HG03354 (cell line): ENCODE results near the gene FERMT3.

Experiments
- ATAC-seq: cut with Tn5 transposase; IDR thresholded peaks from one replicate; pipeline ENCODE4 v1.9.1; 2021; ENCODE audit warnings: mild to moderate bottlenecking; ENCODE audit not compliant: unreplicated experiment, poor library complexity, severe bottlenecking

Gene FERMT3

GRCh38 chr11:64185693-64186491 lies 20.6 kb upstream of the FERMT3 start, which contains the start of gene STIP1:
Gene STIP1 (plus strand): TSS chr11:64186171. CDS start chr11:64186262, 91 bp downstream.
- ATAC-seq, result peak; percentile 85

- no peak for ATAC-seq
These were observed 19.9 kb upstream of the FERMT3 start for GRCh38 chr11:64186492-64187165.

GRCh38 chr11:64192434-64192833 lies 14.1 kb upstream of the FERMT3 start:
- ATAC-seq, result no peak

GRCh38 chr11:64196626-64197025 lies 9.9 kb upstream of the FERMT3 start:
- no peak for ATAC-seq

- no peak for ATAC-seq
These were observed 8.0 kb upstream of the FERMT3 start for GRCh38 chr11:64198511-64198910.

- no peak for ATAC-seq
These were observed 5.0 kb upstream of the FERMT3 start for GRCh38 chr11:64201543-64201942.

GRCh38 chr11:64202992-64203391 lies 3.5 kb upstream of the FERMT3 start:
- ATAC-seq, result no peak

GRCh38 chr11:64203421-64204079 lies 3.0 kb upstream of the FERMT3 start:
- ATAC-seq, result no peak

- ATAC-seq, result no peak
These were observed 2.5 kb upstream of the FERMT3 start for GRCh38 chr11:64204080-64204440.

GRCh38 chr11:64204464-64204989 lies 2.0 kb upstream of the FERMT3 start:
- ATAC-seq, result no peak

- peak; percentile 52 for ATAC-seq
These were observed 950 bp downstream of the FERMT3 start for GRCh38 chr11:64207256-64208085.

- ATAC-seq, result peak; percentile 17
These were observed 1.7 kb downstream of the FERMT3 start for GRCh38 chr11:64208086-64208795.

- no peak for ATAC-seq
These were observed 2.5 kb downstream of the FERMT3 start for GRCh38 chr11:64208796-64209562.

- ATAC-seq, result no peak
These were observed 3.0 kb downstream of the FERMT3 start for GRCh38 chr11:64209563-64209843.

GRCh38 chr11:64210301-64211020 lies 3.9 kb downstream of the FERMT3 start:
- no peak for ATAC-seq

GRCh38 chr11:64211181-64211872 lies 4.8 kb downstream of the FERMT3 start:
- no peak for ATAC-seq

GRCh38 chr11:64216879-64217278 lies 10.4 kb downstream of the FERMT3 start:
- ATAC-seq, result no peak
